Common myeloid progenitor, CD34-positive (primary cell): ENCODE data around the gene LILRA1.
"Not testable (repeated sequence)": the region's sequence is repeated elsewhere in the genome, so short reads cannot be mapped to it uniquely, and the experiment has no call there.

Experiments used
- CTCF ChIA-PET: fragments of 350-600 bp; sonication (Branson Sonifier 250); formaldehyde crosslinking; loops from one replicate; lab custom pipeline; 2021; ENCODE audit warnings: antibody characterized with exemption; lab: Charles Lee
- POLR2A ChIA-PET: fragments of 350-600 bp; sonication (Branson Sonifier 250); formaldehyde crosslinking; loops from one replicate; lab custom pipeline; 2021; ENCODE audit warnings: antibody characterized with exemption; lab: Charles Lee
- DNase-seq, 3 donors: peaks; one replicate each; pipeline versions ENCODE4 v3.0.0 to v3.0.0-alpha.2; 2013
- H3K27ac ChIP-seq, 2 experiments: 1 replicate in 1 of 2; 2 replicates in 1 of 2; pipeline ENCODE4 v1.7.0; 2013; ENCODE audit warnings: inconsistent platforms in 2 of 2, low read length in 2 of 2, mild to moderate bottlenecking in 2 of 2, low read depth in 1 of 2, moderate library complexity in 1 of 2; ENCODE audit not compliant: severe bottlenecking in 2 of 2, insufficient read depth in 1 of 2, poor library complexity in 1 of 2
- H3K27me3 ChIP-seq, 5 experiments: replicated peaks in 2 of 5; 1 replicate in 3 of 5; 2 replicates in 2 of 5; pipeline versions ENCODE4 v1.6.1 to v1.7.0; 2013; ENCODE audit warnings: low read length in 4 of 5, mild to moderate bottlenecking in 2 of 5, moderate library complexity in 2 of 5, inconsistent platforms in 1 of 5; ENCODE audit not compliant: insufficient read depth in 5 of 5, control insufficient read depth in 4 of 5
- H3K36me3 ChIP-seq, 4 experiments: 1 replicate in 2 of 4; 2 replicates in 2 of 4; pipeline versions ENCODE4 v1.6.1 to v1.7.0; 2013; ENCODE audit warnings: low read length in 3 of 4, control low read depth in 1 of 4, mild to moderate bottlenecking in 1 of 4; ENCODE audit not compliant: control insufficient read depth in 4 of 4, insufficient read depth in 4 of 4
- H3K4me1 ChIP-seq, 4 experiments: 1 replicate in 3 of 4; 2 replicates in 1 of 4; pipeline versions ENCODE4 v1.6.1 to v1.7.1; 2013; ENCODE audit warnings: low read length in 3 of 4, mild to moderate bottlenecking in 3 of 4, control low read depth in 1 of 4, inconsistent platforms in 1 of 4, moderate library complexity in 1 of 4; ENCODE audit not compliant: control insufficient read depth in 4 of 4, insufficient read depth in 4 of 4; ENCODE audit errors: control extremely low read depth in 1 of 4
- H3K4me3 ChIP-seq, 7 experiments: 1 replicate in 4 of 7; 2 replicates in 3 of 7; pipeline versions ENCODE4 v1.5.1 to v1.7.0; 2013; ENCODE audit warnings: mild to moderate bottlenecking in 7 of 7, low read length in 6 of 7, moderate library complexity in 6 of 7, inconsistent platforms in 2 of 7, low read depth in 2 of 7, control low read depth in 1 of 7; ENCODE audit not compliant: insufficient read depth in 4 of 7, control insufficient read depth in 1 of 7; ENCODE audit errors: extremely low read depth in 1 of 7
- H3K9me3 ChIP-seq, 5 experiments: 1 replicate in 4 of 5; 2 replicates in 1 of 5; pipeline versions ENCODE4 v1.6.1 to v1.7.1; 2013; ENCODE audit warnings: low read length in 4 of 5, mild to moderate bottlenecking in 2 of 5, inconsistent platforms in 1 of 5, low read depth in 1 of 5, moderate library complexity in 1 of 5; ENCODE audit not compliant: control insufficient read depth in 4 of 5, insufficient read depth in 2 of 5; ENCODE audit errors: control extremely low read depth in 1 of 5
- WGBS: methylation state at CpG from one replicate; pipeline ENCODE4 v1.1.5; 2013; ENCODE audit not compliant: insufficient coverage; 5-methylcytosine and 5-hydroxymethylcytosine counted together

LILRA1 gene

DNA sequence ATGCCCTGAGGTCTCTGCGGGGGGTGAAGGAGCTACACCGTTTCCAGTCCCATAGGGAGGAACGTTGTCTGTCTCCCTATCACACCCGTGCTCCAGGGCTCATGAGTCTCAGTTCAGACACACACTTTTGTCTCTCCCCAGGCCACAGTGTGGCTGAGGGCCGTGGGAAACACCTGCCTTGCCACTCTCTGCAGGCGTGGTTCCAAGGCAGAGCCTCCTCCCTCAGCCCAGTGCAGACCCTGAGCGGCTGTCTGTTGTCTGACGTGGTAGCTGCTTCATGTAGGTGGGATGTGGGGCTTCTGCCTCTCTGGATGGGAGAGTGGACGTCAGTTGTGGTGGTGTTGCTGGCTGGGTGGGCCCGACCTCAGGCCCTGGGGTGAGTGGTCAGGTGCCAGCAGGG, 30.8 kb downstream of the LILRA1 start:
- no CpG with 5 or more reads among the region's 10 CpGs for WGBS
- peak in 2 of 3 donors; percentile 13 to 37 for DNase-seq
- POLR2A ChIA-PET: not testable (repeated sequence)

GRCh38 chr19:54624934-54625730, 31.7 kb downstream of the LILRA1 start:
- H3K4me1 ChIP-seq: peaks cover 0 to 31% (median 29%) of the 10 kb centered on the region in 4 experiments
- CTCF ChIA-PET, H3K27me3 ChIP-seq, H3K27ac ChIP-seq, H3K36me3 ChIP-seq, H3K9me3 ChIP-seq, H3K4me3 ChIP-seq, POLR2A ChIA-PET: not testable (repeated sequence)
- peak in 2 of 3 donors; percentile 40 to 63 for DNase-seq
- WGBS: 56% methylated on average over 5 of the region's 15 CpGs

More for the DNA sequence above, 30.8 kb downstream of the LILRA1 start:
- peaks cover 0 to 23% (median 22%) of the 10 kb centered on the region in 4 experiments for H3K4me1 ChIP-seq
- CTCF ChIA-PET, H3K4me3 ChIP-seq, H3K9me3 ChIP-seq, H3K27me3 ChIP-seq, H3K36me3 ChIP-seq, H3K27ac ChIP-seq: not testable (repeated sequence)

DNA sequence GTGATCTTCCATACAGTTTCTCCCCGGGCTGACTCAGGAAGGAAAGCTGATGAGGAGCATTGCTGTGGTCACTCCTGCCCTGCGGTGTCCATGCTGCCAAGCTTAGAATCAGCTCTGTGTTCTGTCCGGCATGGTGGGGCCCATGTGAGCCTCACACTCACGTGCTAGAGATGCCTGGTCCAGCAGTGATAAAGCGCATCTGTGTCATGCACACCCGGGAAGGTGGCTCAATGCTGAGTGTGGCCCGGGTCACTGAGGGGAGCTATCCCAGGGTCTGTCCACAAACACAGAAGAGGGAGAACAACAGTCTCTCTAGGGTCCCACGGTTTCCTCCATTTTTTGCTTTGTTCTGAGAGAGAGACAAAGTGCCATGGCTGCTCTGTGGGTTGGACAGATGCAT, 33.3 kb downstream of the LILRA1 start:
- 96% methylated on average over 8 of the region's 8 CpGs for WGBS
- DNase-seq: no peak
- H3K36me3 ChIP-seq: no peaks in the 10 kb centered on the region
- no peaks in the 10 kb centered on the region for H3K27me3 ChIP-seq
- H3K4me1 ChIP-seq: peaks cover 0 to 47% (median 44%) of the 10 kb centered on the region in 4 experiments
- H3K9me3 ChIP-seq: peaks cover 0 to 7% (median 0%) of the 10 kb centered on the region in 5 experiments
- POLR2A ChIA-PET: no interaction called here
- H3K27ac ChIP-seq: no peak overlapping the region
- CTCF ChIA-PET: interaction anchor here (0.7 to 1.0 kb wide), 2 partner anchors 27 to 50 kb away, joined by 3 to 5 read pairs; no protein-coding TSS in a partner anchor
- H3K4me3 ChIP-seq: no peak overlapping the region

DNA sequence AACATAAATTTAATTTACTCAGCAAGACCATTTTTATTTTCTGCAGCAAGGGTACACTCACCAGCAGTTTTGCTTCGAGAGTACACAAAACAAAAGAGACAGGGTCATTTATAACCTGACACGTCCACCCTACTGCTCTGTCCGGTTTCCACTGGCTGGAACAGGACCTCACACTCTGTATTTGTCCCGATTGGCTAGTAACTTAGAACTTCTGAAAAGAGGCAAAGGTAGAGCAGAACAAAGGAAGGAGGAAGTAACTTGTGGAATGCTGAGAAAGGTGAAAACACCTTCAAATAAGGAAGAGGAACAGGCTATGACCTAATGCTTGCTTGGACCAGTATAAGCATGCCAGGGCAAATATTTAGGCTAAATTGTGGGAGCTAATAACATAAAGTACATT, 34.5 kb downstream of the LILRA1 start:
- peaks cover 0 to 47% (median 44%) of the 10 kb centered on the region in 4 experiments for H3K4me1 ChIP-seq
- H3K9me3 ChIP-seq, DNase-seq, H3K36me3 ChIP-seq, H3K27me3 ChIP-seq, CTCF ChIA-PET, H3K27ac ChIP-seq, H3K4me3 ChIP-seq, POLR2A ChIA-PET: not testable (repeated sequence)
- WGBS: 92% methylated on average over 4 of the region's 4 CpGs

- Histone ChIP-seq H3K4me1 (peaks cover 0 to 42% (median 32%) of the 10 kb centered on the region in 4 experiments), H3K4me3 (peak within 1 kb of the TSS in 6 of 7 experiments; percentile 3 to 59 (median 42))
- H3K36me3 ChIP-seq, POLR2A ChIA-PET, H3K27me3 ChIP-seq, H3K27ac ChIP-seq, H3K9me3 ChIP-seq: not testable (repeated sequence)
- 0% methylated on average over 7 of the region's 9 CpGs for WGBS
- DNase-seq: peak; percentile 39 to 81 (median 79)
- CTCF ChIA-PET: interaction anchor here (1.1 kb wide), 1 partner anchor 157 kb away, joined by 4 read pairs; the partner anchor contains the start of gene CDC42EP5
Observed at GRCh38 chr19:54630262-54630661, 36.8 kb downstream of the LILRA1 start, which contains the start of gene LILRB1. TSS of gene LILRB1 (plus strand) at chr19:54630484. CDS start at chr19:54631074, 590 bp downstream.

DNA sequence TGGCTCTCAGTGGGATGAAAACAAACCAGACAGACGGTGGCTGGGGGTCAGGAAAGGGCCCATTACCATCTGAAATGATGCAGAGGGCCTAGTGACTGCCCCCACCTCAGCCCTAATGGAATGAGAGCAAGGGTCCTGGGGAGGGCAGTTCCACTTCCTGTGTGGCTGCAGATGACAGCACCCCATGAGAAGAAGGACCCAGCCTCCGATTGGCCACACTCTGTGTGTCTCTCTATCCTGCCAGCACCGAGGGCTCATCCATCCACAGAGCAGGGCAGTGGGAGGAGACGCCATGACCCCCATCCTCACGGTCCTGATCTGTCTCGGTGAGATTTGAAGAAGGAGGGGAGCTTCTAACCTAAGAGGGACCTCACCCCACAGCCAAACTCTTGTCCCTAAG, 37.4 kb downstream of the LILRA1 start:
- no peak overlapping the region for H3K27ac ChIP-seq
- ChIA-PET POLR2A (no interaction called here), CTCF (interaction anchor here (1.1 kb wide), 1 partner anchor 158 kb away, joined by 4 read pairs; the partner anchor contains the start of gene CDC42EP5)
- 64% methylated on average over 4 of the region's 6 CpGs for WGBS
- peaks cover 0 to 7% (median 0%) of the 10 kb centered on the region in 5 experiments for H3K9me3 ChIP-seq
- no peak for DNase-seq
- peaks cover 0 to 37% (median 27%) of the 10 kb centered on the region in 4 experiments for H3K4me1 ChIP-seq
- no peaks in the 10 kb centered on the region for H3K36me3 ChIP-seq
- H3K27me3 ChIP-seq: no peaks in the 10 kb centered on the region
- H3K4me3 ChIP-seq: peak overlapping the region in 6 of 7 experiments; percentile 3 to 59 (median 42)
